Tibial artery (tissue), 4 donors: Measurements from ENCODE around the gene PITPNM3.

Source experiments
- DNase-seq, 2 donors: peaks; one replicate each; pipeline ENCODE4 v3.0.0-alpha.2; 2019
- H3K27ac ChIP-seq, 2 donors: fragments of 200-600 bp; sonication (generic) in 1 of 2; 1 replicate in 1 of 2; 2 replicates in 1 of 2; pipeline ENCODE4 v1.5.1; 2018 to 2019; ENCODE audit warnings: mild to moderate bottlenecking in 1 of 2
- H3K27me3 ChIP-seq, 2 donors: fragments of 200-600 bp; sonication (generic) in 1 of 2; one replicate each; pipeline versions ENCODE4 v1.5.1 to v1.6.0; 2016 to 2019
- H3K36me3 ChIP-seq, 3 donors: fragments of 200-600 bp; sonication (generic) in 2 of 3; one replicate each; pipeline ENCODE4 v1.5.1; 2016 to 2019; ENCODE audit warnings: mild to moderate bottlenecking in 2 of 3
- H3K4me1 ChIP-seq, 4 donors: fragments of 200-600 bp; sonication (generic) in 2 of 4; 1 replicate in 3 of 4; 2 replicates in 1 of 4; pipeline ENCODE4 v1.5.1; 2016 to 2019
- H3K4me3 ChIP-seq, 2 donors: fragments of 200-600 bp; sonication (generic) in 1 of 2; 1 replicate in 1 of 2; 2 replicates in 1 of 2; pipeline ENCODE4 v1.5.1; 2018 to 2019; ENCODE audit warnings: mild to moderate bottlenecking in 2 of 2
- H3K9me3 ChIP-seq, 3 donors: fragments of 200-600 bp; sonication (generic) in 1 of 3; one replicate each; pipeline ENCODE4 v1.5.1; 2016 to 2019
- intact Hi-C: fragments of 100-400 bp; cut with DNase I; formaldehyde crosslinking; loops from one replicate; pipeline ENCODE4 v1.15.0; 2023; ENCODE audit warnings: low total_unique reads
- TF ChIP-seq, protein P1 (sequence below), 2 experiments: fragments of 200-600 bp in 1 of 2; fragments of 450-650 bp in 1 of 2; IDR thresholded peaks; one replicate each; pipeline ENCODE4 v1.5.1; 2017 to 2019; ENCODE audit warnings: antibody characterized with exemption in 2 of 2, mild to moderate bottlenecking in 1 of 2, moderate library complexity in 1 of 2

The PITPNM3 gene

DNA sequence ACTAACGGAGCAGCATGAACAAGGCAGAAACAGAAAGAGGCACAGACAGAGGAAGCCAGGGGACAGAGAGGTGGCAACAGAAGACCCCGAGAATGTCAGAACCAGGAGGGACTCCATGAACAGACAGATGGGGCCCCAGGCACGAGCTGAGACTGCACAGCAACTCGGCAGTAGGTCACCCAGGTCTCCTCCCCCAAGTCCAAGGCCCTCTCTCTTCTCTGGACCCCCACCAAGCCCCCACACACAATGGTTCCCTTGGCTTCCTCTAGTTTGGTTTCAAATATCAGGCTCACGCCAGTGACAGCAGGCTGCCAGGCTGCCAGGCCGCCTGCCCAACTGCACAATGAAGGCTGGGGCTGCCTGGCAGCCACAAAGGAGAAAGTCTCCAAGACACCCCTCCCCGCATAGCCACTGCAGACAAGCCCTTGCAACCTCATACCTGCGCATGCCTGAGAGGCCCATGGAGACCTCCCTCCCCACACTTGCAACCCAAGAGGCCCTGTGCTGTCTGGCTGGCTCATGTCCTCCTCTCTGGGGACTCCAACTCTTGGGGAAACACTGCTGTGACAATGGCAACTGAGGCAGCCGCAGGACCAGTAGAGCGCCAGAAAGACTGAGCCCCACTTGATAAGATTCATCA lies 57.3 kb downstream of the PITPNM3 start:
- intact Hi-C loops = no loop called here
- TF ChIP-seq, protein P1, sequence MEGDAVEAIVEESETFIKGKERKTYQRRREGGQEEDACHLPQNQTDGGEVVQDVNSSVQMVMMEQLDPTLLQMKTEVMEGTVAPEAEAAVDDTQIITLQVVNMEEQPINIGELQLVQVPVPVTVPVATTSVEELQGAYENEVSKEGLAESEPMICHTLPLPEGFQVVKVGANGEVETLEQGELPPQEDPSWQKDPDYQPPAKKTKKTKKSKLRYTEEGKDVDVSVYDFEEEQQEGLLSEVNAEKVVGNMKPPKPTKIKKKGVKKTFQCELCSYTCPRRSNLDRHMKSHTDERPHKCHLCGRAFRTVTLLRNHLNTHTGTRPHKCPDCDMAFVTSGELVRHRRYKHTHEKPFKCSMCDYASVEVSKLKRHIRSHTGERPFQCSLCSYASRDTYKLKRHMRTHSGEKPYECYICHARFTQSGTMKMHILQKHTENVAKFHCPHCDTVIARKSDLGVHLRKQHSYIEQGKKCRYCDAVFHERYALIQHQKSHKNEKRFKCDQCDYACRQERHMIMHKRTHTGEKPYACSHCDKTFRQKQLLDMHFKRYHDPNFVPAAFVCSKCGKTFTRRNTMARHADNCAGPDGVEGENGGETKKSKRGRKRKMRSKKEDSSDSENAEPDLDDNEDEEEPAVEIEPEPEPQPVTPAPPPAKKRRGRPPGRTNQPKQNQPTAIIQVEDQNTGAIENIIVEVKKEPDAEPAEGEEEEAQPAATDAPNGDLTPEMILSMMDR (IDR thresholded peaks at IDR 0.05) = no peak
- Histone ChIP-seq H3K4me1 (peaks cover 0 to 8% (median 2%) of the 10 kb centered on the region in 4 donors), H3K9me3 (no peaks in the 10 kb centered on the region), H3K4me3 (no peak overlapping the region), H3K27ac (no peak overlapping the region), H3K27me3 (peaks cover 0 to 4% of the 10 kb centered on the region in 2 donors), H3K36me3 (no peaks in the 10 kb centered on the region)
- peak in 1 of 2 donors; percentile 42 for DNase-seq

DNA sequence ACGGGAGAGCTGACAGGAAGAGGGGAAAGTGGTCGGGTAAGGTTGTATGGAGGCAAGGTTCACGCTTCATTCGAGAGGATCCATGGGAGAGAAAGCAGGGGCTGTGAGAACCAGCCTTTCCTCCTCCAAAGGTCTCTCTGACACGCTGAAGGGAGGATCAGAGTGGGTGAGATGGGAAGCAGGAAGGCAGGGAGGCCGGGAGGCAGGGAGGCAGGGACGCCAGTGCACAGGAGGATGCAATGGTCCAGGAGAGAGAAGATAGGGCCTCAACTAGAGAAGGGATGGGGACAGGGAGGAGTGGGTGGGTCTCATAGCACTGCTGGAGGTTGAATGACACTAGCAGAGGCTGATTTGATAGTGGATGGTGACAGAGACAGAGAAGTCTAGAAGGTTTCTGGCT lies 58.0 kb downstream of the PITPNM3 start:
- peaks cover 0 to 8% (median 2%) of the 10 kb centered on the region in 4 donors for H3K4me1 ChIP-seq

DNA sequence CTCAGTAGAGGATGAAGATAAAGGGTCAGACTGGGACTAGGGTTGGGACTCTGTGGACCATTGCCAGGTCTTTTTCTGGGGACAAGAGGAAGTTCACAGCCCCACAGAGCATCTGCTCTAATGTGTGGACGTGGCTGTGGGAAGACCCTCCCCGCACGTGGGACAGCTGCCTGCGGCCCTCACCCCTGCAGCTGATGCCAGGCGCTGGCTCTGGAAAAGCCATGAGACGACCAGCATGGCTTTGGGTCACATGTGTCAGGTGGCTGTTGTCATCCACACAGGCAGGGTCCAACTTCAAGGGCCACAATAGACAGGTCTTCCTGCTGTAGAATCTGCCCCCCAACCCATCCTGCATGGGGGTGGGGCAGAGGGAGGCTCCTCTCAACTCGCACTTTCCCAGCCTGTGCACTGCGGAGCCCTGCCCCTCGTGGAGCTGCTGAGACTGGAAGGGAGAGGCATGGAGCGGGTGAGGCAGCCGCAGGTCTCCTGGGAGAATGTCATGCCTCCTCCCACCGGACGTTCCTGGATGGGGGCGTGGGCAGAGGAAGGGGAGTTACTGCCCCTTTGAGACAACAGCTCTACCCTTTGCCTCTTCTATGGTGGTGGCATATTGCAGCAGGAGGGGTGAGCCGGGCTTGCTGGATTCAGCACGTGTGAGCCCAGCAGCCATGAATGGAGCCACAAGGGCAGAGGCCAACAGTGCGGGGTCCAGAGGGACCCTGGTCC lies 58.7 kb downstream of the PITPNM3 start:
- intact Hi-C loops = no loop called here
- TF ChIP-seq, protein P1 (IDR thresholded peaks at IDR 0.05) = no peak
- DNase-seq = peak in 1 of 2 donors; percentile 61

More for the DNA sequence above, 58.0 kb downstream of the PITPNM3 start:
- TF ChIP-seq, protein P1 (IDR thresholded peaks at IDR 0.05) = no peak
- H3K36me3 ChIP-seq = no peaks in the 10 kb centered on the region
- H3K4me3 ChIP-seq = no peak overlapping the region
- peaks cover 0 to 4% of the 10 kb centered on the region in 2 donors for H3K27me3 ChIP-seq
- intact Hi-C loops = no loop called here
- no peak for DNase-seq
- no peaks in the 10 kb centered on the region for H3K9me3 ChIP-seq
- no peak overlapping the region for H3K27ac ChIP-seq

DNA sequence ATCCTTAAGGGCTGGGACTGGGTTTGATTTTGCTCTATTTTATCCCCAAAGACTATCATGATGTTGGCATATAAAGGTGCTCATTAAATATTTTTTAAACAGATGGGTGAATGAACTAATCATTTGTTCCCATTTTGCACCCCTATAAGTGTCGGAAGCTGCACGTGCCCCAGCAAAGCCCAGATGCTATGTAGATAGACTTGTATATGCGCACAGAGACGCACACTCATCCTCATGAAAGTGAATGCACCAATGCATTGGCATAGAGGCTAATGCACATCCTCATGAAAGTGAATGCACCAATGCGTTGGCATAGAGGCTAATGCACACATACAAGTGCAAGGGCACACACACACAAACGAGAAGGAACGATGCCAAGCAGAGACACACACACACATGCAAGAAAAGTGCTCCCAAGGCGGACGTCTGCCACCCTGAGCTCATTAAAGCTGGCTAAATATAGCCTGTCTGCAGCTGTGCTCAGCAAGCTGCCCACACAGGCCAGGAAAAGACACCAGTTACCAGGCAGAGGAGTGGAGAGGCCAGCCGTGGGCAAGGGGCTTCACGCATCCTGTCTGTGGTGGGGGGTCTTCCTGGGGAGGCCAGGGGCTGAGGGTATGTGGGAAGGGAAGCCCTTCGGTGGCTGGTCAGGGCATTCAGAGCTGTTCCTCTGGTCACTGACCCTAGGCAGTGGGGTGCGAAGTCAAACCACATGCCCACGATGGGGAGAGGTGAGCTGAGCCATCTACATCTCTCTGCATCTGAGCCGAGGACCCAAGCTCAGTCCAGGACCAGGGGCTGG lies 59.5 kb downstream of the PITPNM3 start:
- Histone ChIP-seq H3K36me3 (no peaks in the 10 kb centered on the region), H3K27ac (no peak overlapping the region), H3K9me3 (no peaks in the 10 kb centered on the region), H3K4me1 (peaks cover 0 to 8% (median 2%) of the 10 kb centered on the region in 4 donors), H3K4me3 (no peak overlapping the region), H3K27me3 (peaks cover 0 to 4% of the 10 kb centered on the region in 2 donors)
- peak in 1 of 2 donors; percentile 53 for DNase-seq
- intact Hi-C loops = no loop called here
- TF ChIP-seq, protein P1 (IDR thresholded peaks at IDR 0.05) = no peak

More for the DNA sequence above, 58.7 kb downstream of the PITPNM3 start:
- H3K4me1 ChIP-seq = peaks cover 0 to 8% (median 2%) of the 10 kb centered on the region in 4 donors
- no peaks in the 10 kb centered on the region for H3K36me3 ChIP-seq
- H3K4me3 ChIP-seq = no peak overlapping the region
- H3K27me3 ChIP-seq = peaks cover 0 to 4% of the 10 kb centered on the region in 2 donors
- H3K9me3 ChIP-seq = no peaks in the 10 kb centered on the region
- H3K27ac ChIP-seq = no peak overlapping the region

DNA sequence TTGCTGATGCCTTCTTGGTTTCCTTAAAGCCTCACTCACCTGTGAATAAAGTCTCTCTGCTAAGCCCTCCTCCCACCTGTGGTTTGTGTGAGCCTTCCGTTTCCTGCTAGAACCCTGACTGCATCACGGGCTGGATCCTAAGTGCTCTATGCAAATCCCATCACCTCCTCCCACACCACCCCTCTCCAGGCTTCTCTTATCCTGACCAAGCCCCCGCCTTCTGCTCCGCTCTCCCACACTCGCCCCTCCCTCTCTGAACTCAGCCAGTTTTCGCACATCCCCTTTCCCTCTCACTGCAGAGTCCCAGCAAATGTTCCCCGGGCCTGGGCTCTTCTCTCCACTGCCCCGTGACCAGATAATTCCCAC lies 60.3 kb downstream of the PITPNM3 start:
- intact Hi-C loops = no loop called here
- TF ChIP-seq, protein P1 (IDR thresholded peaks at IDR 0.05) = no peak

More for the DNA sequence above, 60.3 kb downstream of the PITPNM3 start:
- Histone ChIP-seq H3K4me3 (no peak overlapping the region), H3K36me3 (no peaks in the 10 kb centered on the region), H3K4me1 (peaks cover 0 to 8% (median 2%) of the 10 kb centered on the region in 4 donors), H3K27ac (no peak overlapping the region), H3K27me3 (peaks cover 0 to 4% of the 10 kb centered on the region in 2 donors), H3K9me3 (no peaks in the 10 kb centered on the region)
- DNase-seq = peak in 1 of 2 donors; percentile 23
